K562 (cell line): ENCODE data around the gene ANO2. TPM values are rescaled to one million over a fixed set of nuclear protein-coding genes. Genes with fewer than 3 reads are reported as not detected.

Source experiments
- ATAC-seq: fragments of 200-7000 bp; cut with Tn5 transposase; 3 replicates; pipeline ENCODE4 v1.9.1; 2020; ENCODE audit warnings: moderate library complexity
- BruUV-seq: library from RNA; stranded (reverse); fragments of 400-500 nt; replicated peaks from 2 replicates; lab custom pipeline; 2021; lab: Mats Ljungman, UMichigan
- CTCF ChIA-PET: fragments of 300-600 bp; formaldehyde crosslinking; extraction: SDS; loops from one replicate; lab custom pipeline; 2021; ENCODE audit warnings: low intra/inter-chr PET ratio; lab: Yijun Ruan, JAX
- POLR2A ChIA-PET: fragments of 300-600, 350-650 bp; sonication (Branson Sonifier 250); formaldehyde crosslinking; extraction: SDS; loops from one replicate; lab custom pipeline; 2021; ENCODE audit warnings: antibody characterized with exemption, inconsistent platforms; lab: Yijun Ruan, JAX
- DNase-seq, 4 experiments: peaks; one replicate each; pipeline versions ENCODE4 v3.0.0 to v3.0.0-alpha.2; 2011 to 2018; ENCODE audit warnings: low spot score in 3 of 4, mixed read lengths in 3 of 4; ENCODE audit errors: extremely low read depth in 1 of 4
- FAIRE-seq: peaks from 2 replicates; lab custom pipeline; 2011; peaks lifted over from hg19 to GRCh38; lab: Jason Lieb, UNC
- H2AFZ ChIP-seq: 2 replicates; pipeline ENCODE4 v1.6.0; 2011; ENCODE audit warnings: low read depth, low read length, control low read depth, inconsistent platforms
- H3K27ac ChIP-seq: fragments of 200-600 bp; 3 replicates; pipeline ENCODE4 v1.8.0; 2011; ENCODE audit warnings: low read depth, mild to moderate bottlenecking, control low read depth, inconsistent platforms, low read length, moderate library complexity, mixed read lengths; ENCODE audit errors: extremely low read depth
- H3K27me3 ChIP-seq, 2 experiments: fragments of 300-600 bp in 1 of 2; 2 replicates in 1 of 2; 3 replicates in 1 of 2; pipeline versions ENCODE4 v1.6.0 to v1.8.0; 2011; ENCODE audit warnings: inconsistent platforms in 2 of 2, low read length in 2 of 2, mild to moderate bottlenecking in 1 of 2, mixed read lengths in 1 of 2, moderate library complexity in 1 of 2; ENCODE audit not compliant: control insufficient read depth in 2 of 2, insufficient read depth in 2 of 2
- H3K36me3 ChIP-seq: fragments of 300-600 bp; 3 replicates; pipeline ENCODE4 v1.8.0; 2011; ENCODE audit warnings: mild to moderate bottlenecking, low read length, inconsistent platforms; ENCODE audit not compliant: control insufficient read depth, insufficient read depth
- H3K4me1 ChIP-seq, 2 experiments: fragments of 200-600 bp in 1 of 2; replicated peaks in 1 of 2; 2 replicates in 1 of 2; 3 replicates in 1 of 2; pipeline versions ENCODE4 v1.5.1 to v1.8.0; 2011; ENCODE audit warnings: inconsistent platforms in 2 of 2, low read length in 2 of 2, mild to moderate bottlenecking in 1 of 2, mixed read lengths in 1 of 2, moderate library complexity in 1 of 2; ENCODE audit not compliant: control insufficient read depth in 2 of 2, insufficient read depth in 2 of 2
- H3K4me2 ChIP-seq: 2 replicates; pipeline ENCODE4 v1.6.1; 2011; ENCODE audit warnings: low read length, control low read depth, inconsistent platforms, mixed read lengths; ENCODE audit not compliant: insufficient read depth
- H3K4me3 ChIP-seq: fragments of 200-600 bp; sonication (generic), shearing (Covaris generic); 2 replicates; pipeline ENCODE4 v1.5.1; 2016; ENCODE audit warnings: control low read depth, inconsistent platforms
- H3K79me2 ChIP-seq: fragments of 200-600 bp; 3 replicates; pipeline ENCODE4 v1.8.0; 2011; ENCODE audit warnings: low read length, inconsistent platforms; ENCODE audit not compliant: control insufficient read depth, insufficient read depth
- H3K9ac ChIP-seq, 2 experiments: 2 replicates each; pipeline versions ENCODE4 v1.6.0 to v1.6.1; 2011; ENCODE audit warnings: low read depth in 2 of 2, low read length in 2 of 2, control low read depth in 1 of 2, inconsistent platforms in 1 of 2, mild to moderate bottlenecking in 1 of 2, mixed read lengths in 1 of 2; ENCODE audit not compliant: insufficient read depth in 1 of 2
- H3K9me1 ChIP-seq: one replicate; pipeline ENCODE4 v1.6.0; 2011; ENCODE audit warnings: inconsistent platforms, mild to moderate bottlenecking, low read length, moderate library complexity; ENCODE audit not compliant: control insufficient read depth, insufficient read depth
- H3K9me3 ChIP-seq: replicated peaks from 2 replicates; pipeline ENCODE4 v1.5.1; 2011; ENCODE audit warnings: low read depth, low read length, inconsistent platforms; ENCODE audit not compliant: control insufficient read depth, insufficient read depth
- H4K20me1 ChIP-seq: replicated peaks from 2 replicates; pipeline ENCODE4 v1.6.1; 2011; ENCODE audit warnings: low read length, inconsistent platforms, mixed read lengths; ENCODE audit not compliant: control insufficient read depth, insufficient read depth
- FOXA3 ChIP-seq, 2 experiments: fragments of 450-650 bp in 1 of 2; sonication (generic) in 1 of 2; formaldehyde crosslinking; IDR thresholded peaks in 1 of 2; conservative IDR thresholded peaks in 1 of 2; 2 replicates each; pipeline versions ENCODE4 v1.4.0 to v1.8.0; 2020 to 2022; ENCODE audit warnings: mild to moderate bottlenecking in 2 of 2, missing genetic modification reagents in 1 of 2
- MAZ ChIP-seq, 2 experiments: fragments of 450-650 bp in 1 of 2; sonication (generic) in 1 of 2; formaldehyde crosslinking; IDR thresholded peaks in 1 of 2; conservative IDR thresholded peaks in 1 of 2; 2 replicates each; pipeline versions ENCODE4 v1.4.0 to v1.5.0; 2020; ENCODE audit warnings: mild to moderate bottlenecking in 1 of 2, missing genetic modification reagents in 1 of 2
- PHB ChIP-seq: fragments of 250-450 bp; sonication (Bioruptor Pico); IDR thresholded peaks from 2 replicates; pipeline ENCODE4 v1.5.0; 2021
- PHF20 ChIP-seq: fragments of 450-650 bp; IDR thresholded peaks from 2 replicates; pipeline ENCODE4 v1.6.1; 2018; ENCODE audit not compliant: partially characterized antibody
- SMARCA4 ChIP-seq: fragments of 450-650 bp; IDR thresholded peaks from 2 replicates; pipeline ENCODE4 v1.6.1; 2016
- SRSF7 ChIP-seq: fragments of 200-400 bp; formaldehyde crosslinking; optimal IDR thresholded peaks from 2 replicates; pipeline ENCODE3; 2017; ENCODE audit warnings: mild to moderate bottlenecking, low read depth, low read length
- WGBS: fragments of 100-300 bp; shearing (Covaris generic); methylation state at CpG from one replicate; pipeline ENCODE4 v1.1.6; 2016; ENCODE audit warnings: low coverage, mixed read lengths; ENCODE audit not compliant: insufficient coverage; ENCODE audit errors: missing lambda C conversion rate; 5-methylcytosine and 5-hydroxymethylcytosine counted together
- in situ Hi-C: fragments of 300-500 bp; cut with MboI; formaldehyde crosslinking; loops from 4 replicates; pipeline ENCODE4 v1.15.0; 2018; ENCODE audit warnings: inconsistent platforms, mixed read lengths
- intact Hi-C: fragments of 100-400 bp; cut with micrococcal nuclease; formaldehyde crosslinking; loops from 2 replicates; pipeline ENCODE4 v1.14.2; 2022
- polyA plus RNA-seq, 8 experiments: library from polyadenylated mRNA; depleted of rRNA in 4 of 8; stranded (reverse) in 5 of 8; unstranded in 3 of 8; fragments of >200 nt; fragmentation: Nextera tagmentation in 2 of 8; fragmentation: Illumina TruSeq in 1 of 8; extraction: Ambion mirVana in 2 of 8; extraction: Trizol in 1 of 8; gene quantifications; 2 replicates each; pipeline versions ENCODE4 v1.2.1 to v1.2.3, GENCODE V29; 2011 to 2014; ENCODE audit warnings: inconsistent platforms in 1 of 8, missing spikeins in 1 of 8
- total RNA-seq, 7 experiments: library from RNA; depleted of rRNA in 6 of 7; stranded (reverse); fragments of >200 nt in 6 of 7; fragmentation: Illumina TruSeq in 2 of 7; extraction: Trizol in 2 of 7; gene quantifications; 2 replicates each; pipeline versions ENCODE4 v1.2.1 to v1.2.3, GENCODE V29; 2011 to 2021; ENCODE audit warnings: low replicate concordance in 1 of 7
- TF ChIP-seq, protein P1 (sequence below), 3 experiments: fragments of 200-800 bp in 1 of 3; sonication (Bioruptor generic) in 1 of 3; sonication (generic) in 1 of 3; formaldehyde crosslinking in 1 of 3; IDR thresholded peaks; 2 replicates each; pipeline versions ENCODE4 v1.6.1 to v1.8.0; 2016 to 2022; ENCODE audit warnings: mild to moderate bottlenecking in 2 of 3, missing compliant biosample characterization in 2 of 3, missing genetic modification characterization in 2 of 3, missing genetic modification reagents in 1 of 3
- TF ChIP-seq, protein P2 (sequence below): IDR thresholded peaks from 2 replicates; pipeline ENCODE4 v1.6.1; 2016; ENCODE audit warnings: missing genetic modification characterization, missing compliant biosample characterization
- TF ChIP-seq, protein P3 (sequence below), 2 experiments: fragments of 200-800 bp in 1 of 2; sonication (Bioruptor generic) in 1 of 2; sonication (generic) in 1 of 2; formaldehyde crosslinking in 1 of 2; IDR thresholded peaks in 1 of 2; conservative IDR thresholded peaks in 1 of 2; 2 replicates each; pipeline versions ENCODE4 v1.5.0 to v1.6.1; 2016 to 2020; ENCODE audit warnings: missing compliant biosample characterization in 1 of 2, missing genetic modification characterization in 1 of 2, missing genetic modification reagents in 1 of 2
- TF ChIP-seq, protein P4 (sequence below), 2 experiments: fragments of 150-350 bp in 1 of 2; IDR thresholded peaks; 2 replicates each; pipeline ENCODE4 v1.6.1; 2012 to 2016; ENCODE audit warnings: low read depth in 2 of 2, low read length in 2 of 2, mild to moderate bottlenecking in 1 of 2, moderate library complexity in 1 of 2

Gene ANO2
- total and polyA plus RNA-seq, 9 of the 15 experiments (the other 6 are each of a cell fraction or from before 2014, with no cell fraction given) = 0.64 TPM; not detected in 8

DNA sequence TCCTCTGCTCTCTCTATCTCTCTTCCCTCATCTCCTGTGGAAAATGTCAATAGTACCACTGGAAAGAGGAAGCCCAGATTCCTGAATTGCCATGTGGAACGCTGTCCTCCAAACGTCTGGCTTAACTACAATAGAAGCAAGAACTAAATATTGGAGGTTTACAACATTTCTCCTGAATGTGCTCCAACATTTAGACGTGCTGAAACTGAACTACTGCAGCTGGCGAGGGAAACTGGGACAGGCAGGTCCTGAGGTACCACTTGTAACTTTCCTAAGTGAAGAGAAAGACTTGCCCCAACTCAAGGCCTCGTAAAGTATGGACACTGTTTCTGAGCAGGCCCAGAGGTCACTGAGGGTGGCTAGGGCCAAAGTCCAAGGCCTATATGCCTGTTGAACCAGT lies 325.4 kb downstream of the ANO2 start (continued):
- TF ChIP-seq, protein P1, sequence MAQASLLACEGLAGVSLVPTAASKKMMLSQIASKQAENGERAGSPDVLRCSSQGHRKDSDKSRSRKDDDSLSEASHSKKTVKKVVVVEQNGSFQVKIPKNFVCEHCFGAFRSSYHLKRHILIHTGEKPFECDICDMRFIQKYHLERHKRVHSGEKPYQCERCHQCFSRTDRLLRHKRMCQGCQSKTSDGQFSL (CRISPR knock-in tag; IDR thresholded peaks at IDR 0.05) = no peak
- TF ChIP-seq, protein P1 (tag; IDR thresholded peaks at IDR 0.05) = no peak

DNA sequence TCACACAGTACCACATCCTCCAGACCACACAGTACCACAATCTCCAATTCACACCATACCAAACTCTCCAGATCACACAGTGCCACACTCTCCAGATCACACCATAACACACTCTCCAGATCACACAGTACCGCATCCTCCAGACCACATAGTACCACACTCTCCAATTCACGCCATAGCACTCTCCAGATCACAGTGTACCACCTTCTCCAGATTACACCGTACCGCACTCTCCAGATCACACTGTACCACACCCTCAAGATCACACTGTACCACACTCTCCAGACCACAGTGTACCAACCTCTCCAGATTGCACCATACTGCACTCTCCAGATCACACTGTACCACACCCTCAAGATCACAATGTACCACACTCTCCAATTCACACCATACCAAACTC lies 328.2 kb downstream of the ANO2 start:
- Histone ChIP-seq H3K9me3 (no peaks in the 10 kb centered on the region), H2AFZ (no peak overlapping the region), H3K4me1 (peaks cover 2 to 14% of the 10 kb centered on the region in 2 experiments; a peak in 3 of 5 replicates), H3K9ac (no peak overlapping the region), H4K20me1 (no peaks in the 10 kb centered on the region), H3K4me2 (no peak overlapping the region), H3K36me3 (no peaks in the 10 kb centered on the region), H3K9me1 (no peaks in the 10 kb centered on the region), H3K4me3 (no peak overlapping the region), H3K79me2 (no peaks in the 10 kb centered on the region), H3K27me3 (no peaks in the 10 kb centered on the region), H3K27ac (no peak overlapping the region)
- BruUV-seq = no TSS peak
- FAIRE-seq = no peak
- POLR2A ChIA-PET = no interaction called here
- CTCF ChIA-PET = no interaction called here
- DNase-seq = no peak
- intact Hi-C loops = no loop called here
- no peak for ATAC-seq
- 80% methylated on average over 3 of the region's 4 CpGs for WGBS
- in situ Hi-C loops = no loop called here
- TF ChIP-seq, protein P2, sequence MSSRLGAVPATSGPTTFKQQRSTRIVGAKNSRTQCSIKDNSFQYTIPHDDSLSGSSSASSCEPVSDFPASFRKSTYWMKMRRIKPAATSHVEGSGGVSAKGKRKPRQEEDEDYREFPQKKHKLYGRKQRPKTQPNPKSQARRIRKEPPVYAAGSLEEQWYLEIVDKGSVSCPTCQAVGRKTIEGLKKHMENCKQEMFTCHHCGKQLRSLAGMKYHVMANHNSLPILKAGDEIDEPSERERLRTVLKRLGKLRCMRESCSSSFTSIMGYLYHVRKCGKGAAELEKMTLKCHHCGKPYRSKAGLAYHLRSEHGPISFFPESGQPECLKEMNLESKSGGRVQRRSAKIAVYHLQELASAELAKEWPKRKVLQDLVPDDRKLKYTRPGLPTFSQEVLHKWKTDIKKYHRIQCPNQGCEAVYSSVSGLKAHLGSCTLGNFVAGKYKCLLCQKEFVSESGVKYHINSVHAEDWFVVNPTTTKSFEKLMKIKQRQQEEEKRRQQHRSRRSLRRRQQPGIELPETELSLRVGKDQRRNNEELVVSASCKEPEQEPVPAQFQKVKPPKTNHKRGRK = no peak
- TF ChIP-seq SMARCA4 = no peak
- TF ChIP-seq, protein P3, sequence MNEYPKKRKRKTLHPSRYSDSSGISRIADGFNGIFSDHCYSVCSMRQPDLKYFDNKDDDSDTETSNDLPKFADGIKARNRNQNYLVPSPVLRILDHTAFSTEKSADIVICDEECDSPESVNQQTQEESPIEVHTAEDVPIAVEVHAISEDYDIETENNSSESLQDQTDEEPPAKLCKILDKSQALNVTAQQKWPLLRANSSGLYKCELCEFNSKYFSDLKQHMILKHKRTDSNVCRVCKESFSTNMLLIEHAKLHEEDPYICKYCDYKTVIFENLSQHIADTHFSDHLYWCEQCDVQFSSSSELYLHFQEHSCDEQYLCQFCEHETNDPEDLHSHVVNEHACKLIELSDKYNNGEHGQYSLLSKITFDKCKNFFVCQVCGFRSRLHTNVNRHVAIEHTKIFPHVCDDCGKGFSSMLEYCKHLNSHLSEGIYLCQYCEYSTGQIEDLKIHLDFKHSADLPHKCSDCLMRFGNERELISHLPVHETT (CRISPR knock-in tag; conservative IDR thresholded peaks at IDR 0.05 in 1 of 2, IDR thresholded peaks at IDR 0.05 in 1 of 2) = no peak
- TF ChIP-seq PHB = no peak
- no peak for TF ChIP-seq FOXA3 (CRISPR knock-in tag; conservative IDR thresholded peaks at IDR 0.05 in 1 of 2, IDR thresholded peaks at IDR 0.05 in 1 of 2)
- TF ChIP-seq PHF20 = no peak
- TF ChIP-seq, protein P4, sequence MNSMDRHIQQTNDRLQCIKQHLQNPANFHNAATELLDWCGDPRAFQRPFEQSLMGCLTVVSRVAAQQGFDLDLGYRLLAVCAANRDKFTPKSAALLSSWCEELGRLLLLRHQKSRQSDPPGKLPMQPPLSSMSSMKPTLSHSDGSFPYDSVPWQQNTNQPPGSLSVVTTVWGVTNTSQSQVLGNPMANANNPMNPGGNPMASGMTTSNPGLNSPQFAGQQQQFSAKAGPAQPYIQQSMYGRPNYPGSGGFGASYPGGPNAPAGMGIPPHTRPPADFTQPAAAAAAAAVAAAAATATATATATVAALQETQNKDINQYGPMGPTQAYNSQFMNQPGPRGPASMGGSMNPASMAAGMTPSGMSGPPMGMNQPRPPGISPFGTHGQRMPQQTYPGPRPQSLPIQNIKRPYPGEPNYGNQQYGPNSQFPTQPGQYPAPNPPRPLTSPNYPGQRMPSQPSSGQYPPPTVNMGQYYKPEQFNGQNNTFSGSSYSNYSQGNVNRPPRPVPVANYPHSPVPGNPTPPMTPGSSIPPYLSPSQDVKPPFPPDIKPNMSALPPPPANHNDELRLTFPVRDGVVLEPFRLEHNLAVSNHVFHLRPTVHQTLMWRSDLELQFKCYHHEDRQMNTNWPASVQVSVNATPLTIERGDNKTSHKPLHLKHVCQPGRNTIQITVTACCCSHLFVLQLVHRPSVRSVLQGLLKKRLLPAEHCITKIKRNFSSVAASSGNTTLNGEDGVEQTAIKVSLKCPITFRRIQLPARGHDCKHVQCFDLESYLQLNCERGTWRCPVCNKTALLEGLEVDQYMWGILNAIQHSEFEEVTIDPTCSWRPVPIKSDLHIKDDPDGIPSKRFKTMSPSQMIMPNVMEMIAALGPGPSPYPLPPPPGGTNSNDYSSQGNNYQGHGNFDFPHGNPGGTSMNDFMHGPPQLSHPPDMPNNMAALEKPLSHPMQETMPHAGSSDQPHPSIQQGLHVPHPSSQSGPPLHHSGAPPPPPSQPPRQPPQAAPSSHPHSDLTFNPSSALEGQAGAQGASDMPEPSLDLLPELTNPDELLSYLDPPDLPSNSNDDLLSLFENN (IDR thresholded peaks at IDR 0.05; ENCODE audit: low read depth in 2 of 2, low read length in 2 of 2) = no peak
- no peak for TF ChIP-seq MAZ (CRISPR knock-in tag; conservative IDR thresholded peaks at IDR 0.05 in 1 of 2, IDR thresholded peaks at IDR 0.05 in 1 of 2)
- no peak for TF ChIP-seq SRSF7
